HG03066 (cell line): ENCODE data around the gene RAB27A.
A peak's percentile ranks its signal among the peaks of the same experiment; 100 is the strongest.

Source experiments
- ATAC-seq: cut with Tn5 transposase; IDR thresholded peaks from one replicate; pipeline ENCODE4 v1.9.1; 2021; ENCODE audit warnings: low read depth; ENCODE audit not compliant: unreplicated experiment

RAB27A gene

GRCh38 chr15:55230953-55231352 is 58.7 kb downstream of the RAB27A start:
- ATAC-seq: no peak

GRCh38 chr15:55230051-55230670 is 59.5 kb downstream of the RAB27A start:
- ATAC-seq: no peak

DNA sequence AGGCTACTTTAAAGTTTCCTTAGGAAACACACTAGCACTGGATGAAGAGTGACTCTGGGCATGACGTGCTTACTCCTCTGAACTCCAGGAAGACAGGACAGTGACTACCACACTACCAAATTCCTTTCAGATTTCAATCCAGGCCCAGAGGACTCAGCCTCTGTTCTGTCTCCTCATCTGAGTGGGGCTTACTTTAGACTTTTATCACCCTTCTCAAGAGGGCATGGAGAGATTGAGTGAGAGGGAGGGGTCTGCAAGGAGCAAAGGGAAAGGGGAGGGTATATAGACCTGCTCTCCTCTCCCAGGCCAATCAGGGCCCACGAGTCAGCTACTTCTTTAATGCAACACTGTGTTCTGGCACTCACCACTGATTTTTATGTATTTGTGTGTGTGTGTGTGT is 63.5 kb downstream of the RAB27A start:
- no peak for ATAC-seq

- no peak for ATAC-seq
Measured at GRCh38 chr15:55224892-55225291, 64.7 kb downstream of the RAB27A start.

DNA sequence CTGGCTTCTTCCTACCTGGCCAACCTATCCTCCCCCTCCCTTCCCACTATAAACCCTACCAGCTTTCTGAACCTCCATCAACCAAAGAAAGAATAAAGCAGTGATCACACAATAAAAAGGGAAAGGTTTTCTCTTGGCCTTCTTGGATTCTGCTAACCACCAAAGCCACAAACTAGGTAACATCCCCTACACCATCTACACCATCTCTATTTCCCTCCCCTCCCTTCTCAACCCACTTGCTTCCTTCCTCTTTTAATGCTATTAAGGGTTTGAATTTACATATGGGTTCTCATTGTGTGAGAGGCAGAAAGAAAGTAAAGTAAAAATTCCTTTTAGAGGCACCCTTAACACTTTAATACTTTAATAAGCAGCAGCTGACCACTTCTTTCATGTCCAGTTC is 67.0 kb downstream of the RAB27A start:
- ATAC-seq: peak; percentile 60

DNA sequence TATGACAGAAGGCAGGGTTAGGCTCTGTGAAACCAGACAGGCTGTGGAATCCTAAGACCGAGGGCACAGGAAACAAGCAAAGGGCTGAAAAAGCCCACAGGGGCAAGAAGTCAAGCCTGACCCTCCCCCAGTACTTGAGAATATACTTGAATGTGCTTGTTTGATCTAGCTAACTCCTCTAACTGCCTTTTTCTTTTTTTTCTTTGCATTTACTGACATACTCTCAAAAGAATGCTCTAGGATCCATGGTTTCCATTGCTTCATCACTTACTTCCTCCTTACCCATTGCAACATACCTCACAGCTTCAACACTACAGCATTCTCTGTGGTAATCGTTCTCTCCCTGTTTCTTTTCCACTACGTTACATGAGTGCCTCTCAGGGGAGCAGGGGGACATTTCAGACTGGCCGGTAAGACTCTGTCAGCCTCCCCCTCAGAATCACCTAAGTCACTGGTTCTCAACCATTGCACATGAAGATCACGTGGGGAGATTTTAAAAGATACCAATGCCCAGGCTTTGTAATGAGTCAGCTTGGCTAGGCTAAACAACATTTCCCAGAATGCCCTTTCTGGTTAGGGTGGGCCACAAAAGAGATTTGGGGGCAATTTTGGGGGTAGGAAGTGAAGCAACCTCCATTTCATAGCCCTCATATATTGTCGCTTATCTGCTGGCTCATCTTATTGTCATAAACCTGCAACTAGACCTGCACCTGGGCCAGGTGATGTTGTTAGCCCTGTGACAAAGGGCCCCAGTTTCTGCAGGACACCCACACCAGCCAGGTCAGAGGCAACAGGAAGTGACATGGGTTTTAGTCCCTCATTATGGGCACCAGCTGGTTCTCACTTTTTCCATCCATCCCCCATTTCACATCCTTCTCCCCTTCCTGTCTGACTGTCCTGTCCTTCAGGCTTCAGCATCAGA is 68.3 kb downstream of the RAB27A start:
- ATAC-seq: peak; percentile 40

DNA sequence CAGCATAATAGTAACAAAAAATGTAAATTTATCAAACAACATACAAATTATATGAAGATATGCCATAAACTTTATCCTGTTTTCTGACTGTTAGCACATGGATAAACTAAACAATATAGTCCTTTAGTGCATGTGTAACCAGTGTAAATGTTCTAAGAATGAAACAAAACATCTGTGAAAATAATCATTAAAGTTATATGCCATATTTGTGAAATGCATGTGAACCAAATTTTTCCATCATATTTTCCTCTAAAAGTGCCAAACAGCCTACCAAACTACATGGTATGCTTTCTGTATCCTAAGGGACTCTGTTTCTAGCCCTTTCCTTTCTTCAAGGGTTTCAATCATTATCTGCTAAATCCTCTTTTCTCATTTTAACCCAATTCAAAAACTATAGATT is 69.0 kb downstream of the RAB27A start:
- ATAC-seq: no peak

DNA sequence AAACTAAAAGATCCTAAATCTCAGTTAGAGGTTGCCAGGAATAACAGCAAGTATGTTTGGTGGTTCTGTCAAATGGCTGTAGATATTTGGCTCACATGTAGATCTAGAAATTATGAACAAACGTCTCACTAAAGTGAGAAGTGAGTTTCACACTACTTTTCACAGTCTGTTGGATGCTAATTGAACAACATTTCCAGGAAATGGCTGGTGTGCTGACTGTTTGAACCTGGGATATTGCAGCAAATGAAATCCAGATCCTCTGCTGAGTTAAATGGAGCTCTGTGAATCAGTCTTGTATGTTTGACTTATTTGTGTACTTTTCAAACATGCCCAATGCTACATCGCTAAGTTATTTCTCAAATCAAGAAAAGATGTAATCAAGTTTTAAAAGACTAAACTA is 71.6 kb downstream of the RAB27A start:
- ATAC-seq: no peak

DNA sequence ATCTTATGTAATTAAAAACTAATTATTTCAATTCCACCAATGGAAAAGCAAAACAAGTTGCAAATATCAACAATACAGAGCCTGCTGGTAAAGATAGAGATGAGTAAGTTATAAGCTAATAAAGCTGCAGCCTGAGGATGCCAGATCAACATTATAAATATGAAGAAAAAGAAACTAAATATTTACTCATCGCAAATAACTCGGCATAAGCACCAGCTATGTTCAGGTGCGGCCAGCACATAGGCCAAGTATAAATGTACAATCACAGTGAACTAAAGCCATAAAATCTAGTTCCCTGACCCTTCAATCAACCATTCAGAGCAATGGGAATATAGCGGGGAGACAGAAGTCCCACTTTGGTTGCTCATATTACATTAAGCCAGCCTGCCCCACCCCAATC is 85.1 kb downstream of the RAB27A start:
- ATAC-seq: no peak

GRCh38 chr15:55202206-55202605 is 87.4 kb downstream of the RAB27A start:
- ATAC-seq: no peak

- no peak for ATAC-seq
Measured at GRCh38 chr15:55198706-55199105, 90.9 kb downstream of the RAB27A start.

DNA sequence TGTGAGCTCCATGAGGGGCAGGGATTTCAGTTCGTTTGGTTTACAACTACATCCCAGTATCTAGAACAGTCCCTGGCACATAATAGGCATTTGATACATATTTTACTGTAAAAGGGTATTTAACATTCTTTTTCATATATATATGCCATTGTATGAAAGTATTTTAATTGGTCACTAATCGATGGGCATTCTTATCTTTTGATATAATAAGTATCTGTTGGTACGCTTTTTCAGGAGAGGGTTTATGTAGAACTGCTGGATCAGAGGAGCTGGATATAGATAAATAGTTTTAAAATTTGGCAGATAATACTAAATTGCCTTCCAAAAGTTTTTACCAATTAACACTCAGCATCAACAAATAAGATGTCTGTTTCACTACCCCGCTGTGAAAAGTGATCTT is 91.9 kb downstream of the RAB27A start:
- ATAC-seq: no peak

GRCh38 chr15:55197362-55197705 is 92.3 kb downstream of the RAB27A start:
- peak; percentile 4 for ATAC-seq

- peak; percentile 96 for ATAC-seq
Measured at GRCh38 chr15:55196458-55197361, 92.9 kb downstream of the RAB27A start, which contains the start of gene RSL24D1. RSL24D1 (minus strand) TSS chr15:55196941; CDS start chr15:55196890, 51 bp downstream.

DNA sequence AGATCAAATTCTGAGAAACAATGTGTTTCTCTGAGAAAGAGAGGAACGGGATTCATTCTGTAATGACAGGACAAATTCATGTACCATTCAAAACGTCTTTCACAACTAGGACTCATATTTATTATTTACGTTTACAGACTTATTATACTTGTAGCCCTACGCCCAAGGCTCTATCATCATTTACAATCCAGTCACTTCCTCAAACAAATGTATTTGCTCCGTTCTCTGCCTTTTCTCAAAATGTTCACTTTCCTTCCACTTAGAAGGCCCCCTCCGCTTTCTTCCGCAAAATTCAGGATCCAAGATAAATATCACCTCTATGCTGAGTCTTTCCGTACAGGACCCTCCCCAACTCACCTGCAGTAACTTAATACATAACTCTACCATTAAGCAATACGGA is 93.6 kb downstream of the RAB27A start:
- no peak for ATAC-seq

DNA sequence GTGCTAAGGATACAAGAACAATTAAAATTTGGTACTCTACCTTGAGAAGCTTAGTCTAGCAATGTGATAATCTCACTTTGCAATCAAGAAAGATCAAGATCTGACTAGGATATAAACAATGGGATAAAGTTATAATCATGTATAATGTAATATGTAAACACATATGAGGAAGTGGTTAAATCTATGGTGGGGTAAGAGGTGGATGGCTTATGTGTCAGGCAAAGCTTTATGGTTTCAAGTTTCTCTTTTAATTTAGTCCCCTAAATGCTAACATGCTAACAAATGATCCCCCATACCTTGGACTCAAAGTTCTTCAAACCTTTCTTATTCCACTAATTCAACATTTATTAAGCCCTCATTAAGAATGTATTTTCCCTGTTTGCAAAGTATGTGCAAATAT is 95.4 kb downstream of the RAB27A start:
- no peak for ATAC-seq

DNA sequence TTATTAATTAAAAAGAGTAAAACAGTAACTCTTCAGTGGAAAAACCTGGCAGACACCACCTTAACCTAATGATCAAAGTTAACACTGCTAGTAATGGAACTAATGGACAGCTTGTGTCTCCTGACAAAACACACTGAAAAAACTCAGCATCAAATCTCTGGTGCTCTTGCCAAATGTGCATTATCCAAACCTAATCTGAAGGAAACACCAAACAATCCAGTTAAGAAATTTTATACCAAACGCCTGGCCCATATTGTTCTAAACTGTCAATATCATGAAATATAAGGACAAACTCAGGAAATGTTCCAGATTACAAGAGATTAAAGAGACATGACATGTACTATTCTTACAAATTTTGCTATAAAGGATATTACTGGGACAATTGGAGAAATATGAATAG is 103.3 kb downstream of the RAB27A start:
- ATAC-seq: no peak

- no peak for ATAC-seq
Measured at GRCh38 chr15:55183679-55184078, 105.9 kb downstream of the RAB27A start.

DNA sequence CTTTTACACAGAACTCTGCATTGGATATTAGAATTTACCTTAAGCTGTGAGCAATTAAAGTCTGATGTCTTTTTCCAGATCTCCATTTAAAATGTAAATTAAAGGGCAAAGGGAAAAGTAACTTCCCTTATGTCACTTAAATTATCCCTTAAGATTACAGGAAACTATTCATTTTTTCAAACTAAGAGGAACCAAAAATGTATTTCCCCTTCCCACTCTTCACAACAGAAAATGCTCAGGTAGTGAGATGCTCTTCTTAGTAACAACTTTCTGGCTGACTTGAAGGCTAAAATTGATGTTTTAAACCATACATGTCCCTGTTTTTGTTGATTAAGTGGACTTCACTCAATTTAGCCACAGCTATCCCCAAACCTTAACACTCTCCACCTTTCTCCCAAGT is 110.5 kb downstream of the RAB27A start:
- no peak for ATAC-seq

- no peak for ATAC-seq
Measured at GRCh38 chr15:55170361-55170760, 119.3 kb downstream of the RAB27A start.

- ATAC-seq: peak; percentile 88
Measured at GRCh38 chr15:55168350-55168974, 121.2 kb downstream of the RAB27A start.
